Endothelial cell of umbilical vein (primary cell): ENCODE results near the gene SEZ6L2. TPM values are rescaled to one million over a fixed set of nuclear protein-coding genes. Genes with fewer than 3 reads are reported as not detected.
A peak's percentile ranks its signal among the peaks of the same experiment; 100 is the strongest.

ENCODE experiments used
- BruUV-seq: library from RNA; stranded (reverse); fragments of 400-500 nt; replicated peaks from 2 replicates; lab custom pipeline; 2021; lab: Mats Ljungman, UMichigan
- CTCF ChIA-PET: fragments of 300-600, 350-600 bp; sonication (Branson Sonifier 250); formaldehyde crosslinking; loops from one replicate; lab custom pipeline; 2021; ENCODE audit warnings: antibody characterized with exemption, inconsistent platforms; lab: Charles Lee
- POLR2A ChIA-PET: fragments of 300-600, 350-600 bp; sonication (Branson Sonifier 250); formaldehyde crosslinking; loops from one replicate; lab custom pipeline; 2021; ENCODE audit warnings: antibody characterized with exemption, inconsistent platforms; lab: Charles Lee
- DNase-seq: peaks from one replicate; pipeline ENCODE4 v3.0.0-alpha.2; 2011; ENCODE audit warnings: low read depth, low spot score
- FAIRE-seq: peaks from 2 replicates; lab custom pipeline; 2011; peaks lifted over from hg19 to GRCh38; lab: Jason Lieb, UNC
- H2AFZ ChIP-seq: 2 replicates; pipeline ENCODE4 v1.6.0; 2012; ENCODE audit warnings: low read depth, low read length, control low read depth, inconsistent platforms
- H3K27ac ChIP-seq: 2 replicates; pipeline ENCODE4 v1.5.1; 2011; ENCODE audit warnings: low read depth, mild to moderate bottlenecking, control low read depth, low read length, moderate library complexity; ENCODE audit not compliant: insufficient read depth
- H3K27me3 ChIP-seq, 2 experiments: 2 replicates each; pipeline versions ENCODE4 v1.6.0 to v1.6.1; 2011; ENCODE audit warnings: low read length in 2 of 2, mixed read lengths in 1 of 2; ENCODE audit not compliant: control insufficient read depth in 2 of 2, insufficient read depth in 2 of 2
- H3K36me3 ChIP-seq, 2 experiments: 2 replicates in 1 of 2; 3 replicates in 1 of 2; pipeline ENCODE4 v1.5.1; 2011; ENCODE audit warnings: low read length in 2 of 2, mild to moderate bottlenecking in 1 of 2, moderate library complexity in 1 of 2; ENCODE audit not compliant: control insufficient read depth in 2 of 2, insufficient read depth in 2 of 2; ENCODE audit errors: extremely low read depth in 1 of 2
- H3K4me1 ChIP-seq: 3 replicates; pipeline ENCODE4 v1.5.1; 2011; ENCODE audit warnings: mild to moderate bottlenecking, low read length; ENCODE audit not compliant: control insufficient read depth, insufficient read depth; ENCODE audit errors: extremely low read depth
- H3K4me2 ChIP-seq: 2 replicates; pipeline ENCODE4 v1.6.1; 2011; ENCODE audit warnings: low read length, control low read depth, mixed read lengths; ENCODE audit not compliant: insufficient read depth
- H3K4me3 ChIP-seq, 3 experiments: fragments of 200-600 bp in 1 of 3; sonication (generic), shearing (Covaris generic) in 1 of 3; replicated peaks in 1 of 3; 2 replicates each; pipeline ENCODE4 v1.5.1; 2011 to 2016; ENCODE audit warnings: control low read depth in 3 of 3, low read length in 3 of 3, mild to moderate bottlenecking in 2 of 3, inconsistent platforms in 1 of 3, low read depth in 1 of 3, moderate library complexity in 1 of 3; ENCODE audit not compliant: insufficient read depth in 1 of 3
- H3K79me2 ChIP-seq: 2 replicates; pipeline ENCODE4 v1.6.0; 2012; ENCODE audit warnings: low read length, inconsistent platforms; ENCODE audit not compliant: control insufficient read depth, insufficient read depth
- H3K9ac ChIP-seq: replicated peaks from 2 replicates; pipeline ENCODE3; 2011; ENCODE audit warnings: low read length, control low read depth; ENCODE audit not compliant: insufficient read depth; ENCODE audit errors: extremely low read depth
- H3K9me1 ChIP-seq: replicated peaks from 3 replicates; pipeline ENCODE4 v1.6.0; 2011; ENCODE audit warnings: mild to moderate bottlenecking, low read length; ENCODE audit not compliant: control insufficient read depth, insufficient read depth; ENCODE audit errors: extremely low read depth
- H3K9me3 ChIP-seq: replicated peaks from 2 replicates; pipeline ENCODE4 v1.5.1; 2012; ENCODE audit warnings: low read length, inconsistent platforms; ENCODE audit not compliant: control insufficient read depth, insufficient read depth
- H4K20me1 ChIP-seq: replicated peaks from 2 replicates; pipeline ENCODE3; 2011; ENCODE audit warnings: mild to moderate bottlenecking, low read length; ENCODE audit not compliant: control insufficient read depth, insufficient read depth; ENCODE audit errors: extremely low read depth
- CTCF ChIP-seq, 2 donors: IDR thresholded peaks; 1 replicate in 1 of 2; 2 replicates in 1 of 2; pipeline ENCODE4 v1.5.1; 2011; ENCODE audit warnings: low read length in 2 of 2, mild to moderate bottlenecking in 2 of 2, moderate library complexity in 2 of 2, control low read depth in 1 of 2, inconsistent platforms in 1 of 2, low read depth in 1 of 2; ENCODE audit not compliant: insufficient read depth in 1 of 2; ENCODE audit errors: extremely low read depth in 1 of 2
- EZH2 ChIP-seq: IDR thresholded peaks from 2 replicates; pipeline ENCODE4 v1.6.1; 2012; ENCODE audit warnings: borderline replicate concordance, low read depth, mild to moderate bottlenecking, moderate library complexity, low read length, inconsistent platforms; ENCODE audit not compliant: severe bottlenecking
- FOS ChIP-seq: IDR thresholded peaks from 2 replicates; pipeline ENCODE4 v1.6.1; 2011; ENCODE audit warnings: mild to moderate bottlenecking, low read length, moderate library complexity, borderline replicate concordance; ENCODE audit not compliant: insufficient read depth
- GATA2 ChIP-seq: IDR thresholded peaks from 2 replicates; pipeline ENCODE4 v1.7.0; 2011; ENCODE audit warnings: low read depth, mild to moderate bottlenecking, moderate library complexity, mixed read lengths, low read length; ENCODE audit not compliant: insufficient read length, insufficient read depth
- JUN ChIP-seq: IDR thresholded peaks from 2 replicates; pipeline ENCODE4 v1.6.1; 2011; ENCODE audit warnings: borderline replicate concordance, low read depth; ENCODE audit not compliant: insufficient read length, insufficient read depth
- MAX ChIP-seq: IDR thresholded peaks from 2 replicates; pipeline ENCODE4 v1.6.1; 2011; ENCODE audit not compliant: insufficient read depth, insufficient read length
- MYC ChIP-seq: IDR thresholded peaks from one replicate; pipeline ENCODE4 v1.6.1; 2011; ENCODE audit warnings: mild to moderate bottlenecking, low read depth, low read length
- POLR2A ChIP-seq: IDR thresholded peaks from 2 replicates; pipeline ENCODE4 v1.6.1; 2012; ENCODE audit warnings: low read depth, mild to moderate bottlenecking, control low read depth, low read length
- POLR2AphosphoS5 ChIP-seq: IDR thresholded peaks from 2 replicates; pipeline ENCODE4 v1.6.1; 2012; ENCODE audit warnings: low read depth, mild to moderate bottlenecking, control low read depth, low read length, moderate library complexity; ENCODE audit not compliant: insufficient read depth
- dilution Hi-C: fragments of 300-500 bp; cut with MboI; formaldehyde crosslinking; loops from one replicate; pipeline ENCODE4 v1.15.0; 2019; ENCODE audit warnings: low sequenced_read_pairs; ENCODE audit not compliant: extremely low pct_ligation_motif_present
- intact Hi-C: fragments of 100-400 bp; cut with micrococcal nuclease; formaldehyde crosslinking; loops from one replicate; pipeline ENCODE4 v1.10.0; 2022
- polyA plus RNA-seq, 4 experiments: library from polyadenylated mRNA; depleted of rRNA in 3 of 4; stranded (reverse) in 3 of 4; unstranded in 1 of 4; fragments of >200 nt; gene quantifications; 2 replicates each; pipeline versions ENCODE4 v1.2.1 to v1.2.3, GENCODE V29; 2011 to 2012; ENCODE audit warnings: missing spikeins in 1 of 4
- total RNA-seq: library from RNA; stranded (reverse); gene quantifications from 2 replicates; pipeline ENCODE4 v1.2.3, GENCODE V29; 2021

SEZ6L2 gene
- total and polyA plus RNA-seq, 2 donors (not counting 3 experiments of a cell fraction or from before 2014, with no cell fraction given): 2.4 to 4.5 TPM

GRCh38 chr16:29852654-29853053 is 46.7 kb downstream of the SEZ6L2 start:
- TF ChIP-seq MAX: peak; percentile 71
- no peak for TF ChIP-seq FOS
- H2AFZ ChIP-seq: peak overlapping the region; percentile 70

GRCh38 chr16:29850998-29851397 is 48.4 kb downstream of the SEZ6L2 start:
- Histone ChIP-seq H3K9ac (no peak overlapping the region), H3K9me3 (no peaks in the 10 kb centered on the region), H3K4me3 (no peak overlapping the region), H3K9me1 (no peaks in the 10 kb centered on the region), H2AFZ (no peak overlapping the region), H4K20me1 (no peaks in the 10 kb centered on the region), H3K79me2 (no peaks in the 10 kb centered on the region), H3K27ac (no peak overlapping the region), H3K4me1 (peaks cover 5% of the 10 kb centered on the region), H3K36me3 (peaks cover 0 to 11% of the 10 kb centered on the region in 2 experiments), H3K27me3 (no peaks in the 10 kb centered on the region), H3K4me2 (no peak overlapping the region)
- intact Hi-C loops (no loop called here), dilution Hi-C loops (no loop called here)
- TF ChIP-seq GATA2 (no peak), FOS (no peak), POLR2AphosphoS5 (no peak), JUN (no peak), CTCF (IDR thresholded peaks at IDR 0.05; ENCODE audit: extremely low read depth in 1 of 2, insufficient read depth in 1 of 2, low read depth in 1 of 2, low read length in 2 of 2) (no peak), MAX (no peak), POLR2A (no peak), MYC (no peak), EZH2 (no peak)
- DNase-seq (no peak), FAIRE-seq (no peak)
- ChIA-PET POLR2A (interaction anchor here (0.6 to 0.7 kb wide), 2 partner anchors 74 to 152 kb away, joined by 3 to 6 read pairs; no protein-coding TSS in a partner anchor), CTCF (interaction anchor here (0.6 to 5.2 kb wide), 3 partner anchors 23 to 186 kb away, joined by 3 to 140 read pairs (median 4); partner anchors contain the start of genes MVP and PAGR1)
- no TSS peak for BruUV-seq

More at GRCh38 chr16:29852654-29853053, 46.7 kb downstream of the SEZ6L2 start:
- FAIRE-seq: peak; percentile 95
- H3K4me2 ChIP-seq: peak overlapping the region; percentile 38
- H3K4me3 ChIP-seq: no peak overlapping the region
- CTCF ChIA-PET: interaction anchor here (0.9 to 1.7 kb wide), 7 partner anchors 11 to 179 kb away, joined by 3 to 11 read pairs (median 4); partner anchors contain the start of genes ASPHD1, CDIPT, PAGR1 and SEZ6L2
- H3K9ac ChIP-seq: no peak overlapping the region
- H3K27ac ChIP-seq: no peak overlapping the region
- no peaks in the 10 kb centered on the region for H3K79me2 ChIP-seq
- H3K27me3 ChIP-seq: no peaks in the 10 kb centered on the region
- DNase-seq: peak; percentile 81
- H3K4me1 ChIP-seq: peaks cover 5% of the 10 kb centered on the region
- no peaks in the 10 kb centered on the region for H3K9me3 ChIP-seq
- dilution Hi-C loops: no loop called here
- intact Hi-C loops: no loop called here
- peaks cover 0 to 1% of the 10 kb centered on the region in 2 experiments for H3K36me3 ChIP-seq
- POLR2A ChIA-PET: interaction anchor here (1.0 kb wide), 1 partner anchor 45 kb away, joined by 3 read pairs; no protein-coding TSS in a partner anchor
- no TSS peak for BruUV-seq
- no peaks in the 10 kb centered on the region for H3K9me1 ChIP-seq
- no peaks in the 10 kb centered on the region for H4K20me1 ChIP-seq
